PC-3 (cell line): ENCODE measurements around the gene EPB41. TPM values are rescaled to one million over a fixed set of nuclear protein-coding genes. Genes with fewer than 3 reads are reported as not detected.

Experiments used
- ATAC-seq: fragments of 200-7000 bp; cut with Tn5 transposase; 2 replicates; pipeline ENCODE4 v1.9.1; 2020; ENCODE audit warnings: mild to moderate bottlenecking, moderate library complexity
- BruUV-seq: library from RNA; stranded (reverse); fragments of 400-500 nt; replicated peaks from 2 replicates; lab custom pipeline; 2021; lab: Mats Ljungman, UMichigan
- CTCF ChIA-PET: fragments of 300-600 bp; sonication (Branson Sonifier 250); formaldehyde crosslinking; loops from one replicate; lab custom pipeline; 2022; ENCODE audit warnings: antibody characterized with exemption; lab: Charles Lee
- POLR2A ChIA-PET: fragments of 300-600 bp; sonication (Branson Sonifier 250); formaldehyde crosslinking; loops from one replicate; lab custom pipeline; 2022; ENCODE audit warnings: antibody characterized with exemption; ENCODE audit not compliant: unreplicated experiment; lab: Charles Lee
- DNase-seq: peaks from one replicate; pipeline ENCODE4 v3.0.0-alpha.2; 2015
- H2AFZ ChIP-seq: fragments of 300-600 bp; sonication (generic); 2 replicates; pipeline ENCODE4 v1.6.0; 2016; ENCODE audit warnings: antibody characterized with exemption, low read length
- H3F3A ChIP-seq: fragments of 300-600 bp; sonication (generic); one replicate; pipeline ENCODE4 v1.6.0; 2017; ENCODE audit warnings: antibody characterized with exemption, low read length, control low read depth, mild to moderate bottlenecking; ENCODE audit not compliant: unreplicated experiment
- H3K27ac ChIP-seq: fragments of 300-600 bp; sonication (generic); 2 replicates; pipeline ENCODE4 v1.5.1; 2016; ENCODE audit warnings: mild to moderate bottlenecking, low read length
- H3K27me3 ChIP-seq: fragments of 300-600 bp; sonication (generic); 2 replicates; pipeline ENCODE4 v1.6.1; 2016; ENCODE audit warnings: low read length, mixed read lengths
- H3K36me3 ChIP-seq: fragments of 300-600 bp; sonication (generic); 2 replicates; pipeline ENCODE4 v1.6.1; 2016; ENCODE audit warnings: low read depth, mixed run types, low read length, mixed read lengths
- H3K4me1 ChIP-seq: fragments of 300-600 bp; sonication (generic); 2 replicates; pipeline ENCODE4 v1.5.1; 2016; ENCODE audit warnings: low read length; ENCODE audit not compliant: insufficient read depth
- H3K4me2 ChIP-seq: fragments of 300-600 bp; sonication (generic); 2 replicates; pipeline ENCODE4 v1.6.0; 2016; ENCODE audit warnings: low read length
- H3K4me3 ChIP-seq: fragments of 300-600 bp; sonication (generic); 2 replicates; pipeline ENCODE4 v1.5.1; 2016; ENCODE audit warnings: mild to moderate bottlenecking, low read length, mixed read lengths
- H3K79me2 ChIP-seq: fragments of 300-600 bp; sonication (generic); 2 replicates; pipeline ENCODE4 v1.6.1; 2017; ENCODE audit warnings: low read length, mixed read lengths
- H3K9ac ChIP-seq: fragments of 300-600 bp; sonication (generic); 2 replicates; pipeline ENCODE4 v1.6.0; 2016; ENCODE audit warnings: mild to moderate bottlenecking, low read length
- H3K9me2 ChIP-seq: fragments of 300-600 bp; sonication (generic); replicated peaks from 2 replicates; pipeline ENCODE4 v1.6.1; 2016; ENCODE audit warnings: mixed run types, low read length, mixed read lengths
- H3K9me3 ChIP-seq: fragments of 300-600 bp; sonication (generic); 2 replicates; pipeline ENCODE4 v1.6.1; 2016; ENCODE audit warnings: low read length, mixed read lengths
- H4K20me1 ChIP-seq: fragments of 300-600 bp; sonication (generic); 2 replicates; pipeline ENCODE4 v1.6.1; 2016; ENCODE audit warnings: low read length, mixed read lengths
- CTCF ChIP-seq: fragments of 300-600 bp; sonication (generic); conservative IDR thresholded peaks from 2 replicates; pipeline ENCODE4 v1.5.1; 2017; ENCODE audit warnings: antibody characterized with exemption, low read depth, mild to moderate bottlenecking, low read length
- EZH2 ChIP-seq: fragments of 300-600 bp; sonication (generic); IDR thresholded peaks from one replicate; pipeline ENCODE4 v1.6.1; 2017; ENCODE audit warnings: antibody characterized with exemption, mild to moderate bottlenecking, low read length; ENCODE audit not compliant: unreplicated experiment
- EZH2phosphoT487 ChIP-seq: fragments of 300-600 bp; sonication (generic); IDR thresholded peaks from 2 replicates; pipeline ENCODE4 v1.6.1; 2018; ENCODE audit warnings: mild to moderate bottlenecking, antibody characterized with exemption, low read length, borderline replicate concordance
- intact Hi-C: fragments of 100-400 bp; cut with micrococcal nuclease; formaldehyde crosslinking; loops from 2 replicates; pipeline ENCODE4 v1.9.0; 2023
- total RNA-seq: library from RNA; depleted of rRNA; stranded (reverse); fragments of >200 nt; gene quantifications from 2 replicates; pipeline ENCODE4 v1.2.3, GENCODE V29; 2014; rRNA removed

The EPB41 gene
- total RNA-seq, 1 experiment from 2014 or later, result 44.9 TPM

- Histone ChIP-seq H3K9ac (no peak overlapping the region), H2AFZ (no peak overlapping the region), H3K27me3 (no peaks in the 10 kb centered on the region), H3K4me2 (no peak overlapping the region), H3K27ac (no peak overlapping the region), H4K20me1 (peaks cover 41% of the 10 kb centered on the region), H3K4me1 (no peaks in the 10 kb centered on the region), H3K4me3 (no peak overlapping the region), H3K36me3 (peaks cover 63% of the 10 kb centered on the region), H3K79me2 (peaks cover 100% of the 10 kb centered on the region), H3K9me2 (no peaks in the 10 kb centered on the region), H3F3A (no peaks in the 10 kb centered on the region), H3K9me3 (no peaks in the 10 kb centered on the region)
- no peak for TF ChIP-seq EZH2
- TF ChIP-seq CTCF, result no peak
- TF ChIP-seq EZH2phosphoT487, result no peak
- intact Hi-C loops, result no loop called here
- no TSS peak for BruUV-seq
- ATAC-seq (no peak), DNase-seq (no peak)
- POLR2A ChIA-PET, result interaction anchor here (0.6 kb wide), 1 partner anchor 1792 kb away, joined by 4 read pairs; no protein-coding TSS in a partner anchor
- CTCF ChIA-PET, result interaction anchor here (0.6 kb wide), 1 partner anchor 36 kb away, joined by 3 read pairs; no protein-coding TSS in a partner anchor
Measured at GRCh38 chr1:29166291-29166878, 252.0 kb downstream of the EPB41 start.

- no peak overlapping the region for H3K9ac ChIP-seq
- no peaks in the 10 kb centered on the region for H3K9me2 ChIP-seq
- ATAC-seq (no peak), DNase-seq (no peak)
- H2AFZ ChIP-seq, result no peak overlapping the region
- ChIA-PET CTCF (no interaction called here), POLR2A (no interaction called here)
- no peaks in the 10 kb centered on the region for H3F3A ChIP-seq
- no peaks in the 10 kb centered on the region for H3K27me3 ChIP-seq
- peaks cover 100% of the 10 kb centered on the region for H3K79me2 ChIP-seq
- H3K36me3 ChIP-seq, result peaks cover 59% of the 10 kb centered on the region
- intact Hi-C loops, result no loop called here
- H3K4me2 ChIP-seq, result no peak overlapping the region
- TF ChIP-seq EZH2phosphoT487 (no peak), CTCF (no peak), EZH2 (no peak)
- no peak overlapping the region for H3K4me3 ChIP-seq
- H4K20me1 ChIP-seq, result peaks cover 57% of the 10 kb centered on the region
- no peaks in the 10 kb centered on the region for H3K9me3 ChIP-seq
- BruUV-seq, result no TSS peak
- H3K4me1 ChIP-seq, result no peaks in the 10 kb centered on the region
- H3K27ac ChIP-seq, result no peak overlapping the region
Measured at GRCh38 chr1:29167904-29168303, 253.5 kb downstream of the EPB41 start.

Other genes starting within 250 kb of the EPB41 start
- 5.2 and 10.8 TPM in 2 replicates for gene GMEB1, start 245.8 kb upstream of the EPB41 start, total RNA-seq
- 49.8 and 55.0 TPM in 2 replicates for gene YTHDF2, start 177.6 kb upstream of the EPB41 start, total RNA-seq
- not detected in 2 replicates for gene OPRD1, start 102.4 kb upstream of the EPB41 start, total RNA-seq
- 9.0 and 9.3 TPM in 2 replicates for gene TMEM200B, start 209.3 kb downstream of the EPB41 start, total RNA-seq